ENCODE results near the gene DBNDD2.
A peak's percentile ranks its signal among the peaks of the same experiment; 100 is the strongest.

DBNDD2 gene

DNA sequence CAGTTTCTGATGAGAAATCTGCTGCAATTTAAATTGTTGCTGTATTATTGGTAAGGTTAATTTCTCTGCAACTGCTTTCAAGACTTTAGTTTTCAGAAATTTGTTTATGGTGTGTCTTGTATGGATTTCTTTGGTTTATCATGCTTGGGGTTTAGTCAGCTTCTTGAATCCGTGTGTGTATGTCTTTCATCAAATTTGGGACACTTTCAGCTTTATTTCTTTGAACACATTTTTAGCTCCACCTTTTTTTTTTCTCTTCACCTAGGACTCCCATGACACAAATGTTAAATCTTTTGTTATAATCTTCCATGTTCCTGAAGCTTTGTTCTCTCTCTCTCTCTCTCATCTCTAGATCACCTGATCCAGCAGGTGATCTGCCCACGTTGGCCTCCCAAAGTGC is 16.5 kb upstream of the DBNDD2 start:
- Histone ChIP-seq H3K4me1 (ENCODE audit: control insufficient read depth, insufficient read depth, low read length) (no peaks in the 10 kb centered on the region), H3K4me2 (ENCODE audit: low read length) (no peak overlapping the region), H3K4me3 (ENCODE audit: low read length) (no peak overlapping the region), H3K36me3 (ENCODE audit: insufficient read depth, low read length) (no peaks in the 10 kb centered on the region), H3K9me3 (replicated peaks; ENCODE audit: low read length) (no peaks in the 10 kb centered on the region), H3K27me3 (ENCODE audit: control insufficient read depth, insufficient read depth, low read length) (no peaks in the 10 kb centered on the region), H3K9ac (ENCODE audit: low read depth, low read length) (no peak overlapping the region)

DNA sequence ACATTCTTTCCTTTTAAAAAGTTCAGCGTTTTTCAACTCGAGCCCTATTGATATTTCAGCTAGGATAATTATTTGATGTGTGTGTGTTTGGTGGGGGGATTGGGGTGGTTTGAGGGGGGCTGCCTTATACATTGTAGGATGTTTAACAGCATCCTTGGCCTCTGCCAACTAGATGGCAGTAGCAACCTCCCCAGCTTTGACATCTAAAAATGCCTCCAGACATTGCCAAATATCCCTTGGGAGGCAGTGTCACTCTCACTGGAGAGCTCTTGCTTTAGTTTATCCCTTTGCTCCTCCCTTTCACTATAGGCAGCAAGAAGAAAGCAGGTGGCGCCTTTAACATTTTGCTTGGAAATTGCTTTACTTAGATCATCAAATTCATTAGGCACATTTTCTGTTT is 15.4 kb upstream of the DBNDD2 start:
- Histone ChIP-seq H3K27me3 (ENCODE audit: control insufficient read depth, insufficient read depth, low read length) (no peaks in the 10 kb centered on the region), H3K4me1 (ENCODE audit: control insufficient read depth, insufficient read depth, low read length) (no peaks in the 10 kb centered on the region), H3K4me3 (ENCODE audit: low read length) (no peak overlapping the region), H3K9ac (ENCODE audit: low read depth, low read length) (no peak overlapping the region), H3K4me2 (ENCODE audit: low read length) (no peak overlapping the region), H3K9me3 (replicated peaks; ENCODE audit: low read length) (no peaks in the 10 kb centered on the region), H3K36me3 (ENCODE audit: insufficient read depth, low read length) (no peaks in the 10 kb centered on the region)

DNA sequence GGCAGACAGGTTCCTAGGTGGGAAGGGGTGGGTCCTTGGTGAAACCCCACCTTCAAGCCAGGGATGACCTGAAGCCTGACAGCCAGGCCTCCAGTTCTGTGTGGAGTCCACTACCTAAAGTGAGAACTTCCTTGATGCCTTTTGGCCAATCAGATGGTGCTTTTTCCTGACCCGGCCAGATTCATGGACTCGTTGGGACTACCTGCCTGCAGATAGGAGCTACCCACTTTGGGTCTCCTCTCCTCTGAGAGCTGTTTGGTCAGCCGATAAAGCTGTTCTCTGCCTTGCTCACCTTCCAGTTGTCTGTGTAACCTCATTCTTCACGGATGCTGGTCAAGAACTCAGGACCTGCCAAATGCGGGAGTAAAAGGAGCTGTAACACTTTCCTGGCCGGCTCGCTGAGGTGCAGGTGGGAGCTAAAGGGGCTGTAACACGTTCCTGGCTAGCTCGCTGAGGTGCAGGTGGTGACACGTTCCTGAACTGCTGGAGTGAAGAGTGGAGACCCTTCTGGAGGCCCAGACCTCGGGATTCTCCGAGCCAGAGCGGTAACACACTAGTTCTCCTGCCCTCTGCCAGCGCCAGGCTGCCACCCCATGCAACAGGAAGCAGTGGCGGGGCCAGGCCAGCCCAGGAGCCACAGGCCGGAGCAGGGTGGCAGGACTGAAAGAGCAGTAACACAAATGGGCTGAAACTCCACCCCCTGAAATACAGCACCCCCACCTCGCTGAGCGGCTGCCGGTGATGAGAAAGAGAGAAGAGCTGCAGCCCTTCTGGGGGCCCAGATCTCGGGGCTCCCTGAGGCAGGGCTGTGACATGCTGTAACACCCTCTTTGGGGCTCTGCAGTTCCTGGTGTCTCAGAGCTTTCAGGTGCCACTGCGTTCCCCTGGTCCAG is 13.6 kb upstream of the DBNDD2 start:
- no peaks in the 10 kb centered on the region for H3K9me3 ChIP-seq (replicated peaks; ENCODE audit: low read length)
- H3K4me3 ChIP-seq (ENCODE audit: low read length) = no peak overlapping the region
- H3K4me1 ChIP-seq (ENCODE audit: control insufficient read depth, insufficient read depth, low read length) = no peaks in the 10 kb centered on the region
- no peaks in the 10 kb centered on the region for H3K36me3 ChIP-seq (ENCODE audit: insufficient read depth, low read length)
- no peak overlapping the region for H3K9ac ChIP-seq (ENCODE audit: low read depth, low read length)
- no peaks in the 10 kb centered on the region for H3K27me3 ChIP-seq (ENCODE audit: control insufficient read depth, insufficient read depth, low read length)
- no peak overlapping the region for H3K4me2 ChIP-seq (ENCODE audit: low read length)

DNA sequence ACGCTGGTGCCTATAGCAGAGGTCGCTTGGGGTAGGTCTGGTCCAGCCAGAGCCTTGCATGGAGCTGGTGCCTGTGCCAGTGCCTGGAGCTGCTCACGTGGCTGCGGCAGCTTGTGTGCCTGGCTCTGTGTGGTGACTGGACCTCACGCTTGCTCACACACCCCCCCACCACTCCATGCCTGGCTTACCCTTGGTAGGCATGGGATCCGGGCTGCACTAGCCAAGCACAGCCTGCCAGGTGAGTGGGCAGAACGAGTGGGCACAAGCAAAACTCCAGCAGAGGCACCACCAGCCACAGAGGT is 13.0 kb upstream of the DBNDD2 start:
- Histone ChIP-seq H3K9me3 (replicated peaks; ENCODE audit: low read length) (no peaks in the 10 kb centered on the region), H3K27me3 (ENCODE audit: control insufficient read depth, insufficient read depth, low read length) (no peaks in the 10 kb centered on the region), H3K4me2 (ENCODE audit: low read length) (no peak overlapping the region), H3K36me3 (ENCODE audit: insufficient read depth, low read length) (no peaks in the 10 kb centered on the region), H3K9ac (ENCODE audit: low read depth, low read length) (no peak overlapping the region), H3K4me1 (ENCODE audit: control insufficient read depth, insufficient read depth, low read length) (no peaks in the 10 kb centered on the region), H3K4me3 (ENCODE audit: low read length) (no peak overlapping the region)

DNA sequence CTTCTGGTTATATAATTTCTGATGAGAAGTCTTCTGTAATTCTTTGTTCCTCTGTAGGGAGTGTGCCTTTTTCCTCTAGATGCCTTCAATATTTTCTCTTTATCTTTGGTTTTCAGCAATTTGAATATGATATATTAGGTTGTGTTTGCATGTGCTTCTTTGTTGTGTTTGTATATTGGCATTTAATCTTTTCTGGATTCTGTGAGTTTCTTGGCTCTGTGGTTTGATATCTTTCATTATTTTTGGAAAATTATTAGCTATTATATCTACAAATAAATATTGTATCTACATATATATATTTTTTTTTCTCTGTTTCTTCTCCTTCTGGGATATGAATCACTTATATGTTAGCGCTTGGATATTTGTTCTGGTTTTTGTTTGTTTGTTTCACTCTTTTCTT is 9.1 kb upstream of the DBNDD2 start:
- no peaks in the 10 kb centered on the region for H3K4me1 ChIP-seq (ENCODE audit: control insufficient read depth, insufficient read depth, low read length)
- no peak overlapping the region for H3K9ac ChIP-seq (ENCODE audit: low read depth, low read length)
- H3K9me3 ChIP-seq (replicated peaks; ENCODE audit: low read length) = no peaks in the 10 kb centered on the region
- H3K36me3 ChIP-seq (ENCODE audit: insufficient read depth, low read length) = no peaks in the 10 kb centered on the region
- H3K4me3 ChIP-seq (ENCODE audit: low read length) = no peak overlapping the region
- H3K4me2 ChIP-seq (ENCODE audit: low read length) = no peak overlapping the region
- no peaks in the 10 kb centered on the region for H3K27me3 ChIP-seq (ENCODE audit: control insufficient read depth, insufficient read depth, low read length)

DNA sequence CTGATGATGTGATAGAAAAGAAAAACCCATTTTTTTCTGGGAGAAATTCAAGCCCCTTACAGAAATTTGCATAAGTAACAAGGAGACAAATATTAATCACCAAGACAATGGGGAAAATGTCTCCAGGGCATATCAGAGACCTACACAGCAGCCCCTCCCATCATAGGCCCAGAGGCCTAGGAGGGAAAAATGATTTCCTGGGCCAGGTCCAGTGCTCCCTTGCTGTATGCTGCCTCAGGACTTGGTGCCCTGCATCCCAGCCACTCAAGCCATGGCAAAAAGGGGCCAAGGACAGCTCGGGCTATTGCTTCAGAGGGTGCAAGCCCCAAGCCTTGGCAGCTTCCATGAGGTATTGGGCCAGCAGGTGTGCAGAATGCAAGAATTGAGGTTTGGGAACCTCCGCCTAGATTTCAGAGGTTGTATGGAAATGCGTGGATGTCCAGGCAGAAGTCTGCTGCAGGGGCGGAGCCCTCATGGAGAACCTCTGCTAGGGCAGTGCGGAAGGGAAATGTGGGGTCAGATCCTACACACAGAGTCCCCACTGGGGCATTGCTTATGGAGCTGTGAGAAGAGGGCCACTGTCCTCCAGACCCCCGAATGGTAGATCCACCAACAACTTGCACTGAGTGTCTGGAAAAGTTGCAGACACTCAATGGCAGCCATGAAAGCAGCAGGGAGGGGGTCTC is 7.6 kb upstream of the DBNDD2 start:
- H3K4me1 ChIP-seq (ENCODE audit: control insufficient read depth, insufficient read depth, low read length) = peaks cover 2% of the 10 kb centered on the region
- H3K9me3 ChIP-seq (replicated peaks; ENCODE audit: low read length) = no peaks in the 10 kb centered on the region
- H3K4me3 ChIP-seq (ENCODE audit: low read length) = no peak overlapping the region
- H3K9ac ChIP-seq (ENCODE audit: low read depth, low read length) = no peak overlapping the region
- H3K4me2 ChIP-seq (ENCODE audit: low read length) = no peak overlapping the region
- H3K27me3 ChIP-seq (ENCODE audit: control insufficient read depth, insufficient read depth, low read length) = peaks cover 11% of the 10 kb centered on the region
- H3K36me3 ChIP-seq (ENCODE audit: insufficient read depth, low read length) = no peaks in the 10 kb centered on the region

DNA sequence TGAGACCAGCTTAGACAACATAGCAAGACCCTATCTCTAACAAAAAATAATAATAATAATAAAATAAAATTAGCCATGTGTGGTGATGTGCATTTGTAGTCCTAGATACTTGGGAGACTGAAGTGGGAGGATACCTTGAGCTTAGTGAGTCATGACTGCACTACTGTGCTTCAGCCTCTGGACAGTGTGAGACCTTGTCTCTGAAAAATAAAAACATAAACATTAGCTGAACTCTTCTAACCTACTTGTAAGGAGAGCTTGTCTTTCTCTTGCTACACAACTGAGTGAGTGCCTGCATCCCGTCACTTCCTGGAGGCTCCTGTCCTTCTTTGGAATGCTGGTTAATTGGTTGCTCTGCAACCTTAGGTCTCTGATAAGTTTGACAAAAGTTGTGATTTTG is 5.1 kb upstream of the DBNDD2 start:
- no peaks in the 10 kb centered on the region for H3K36me3 ChIP-seq (ENCODE audit: insufficient read depth, low read length)
- peaks cover 18% of the 10 kb centered on the region for H3K27me3 ChIP-seq (ENCODE audit: control insufficient read depth, insufficient read depth, low read length)
- no peak overlapping the region for H3K4me3 ChIP-seq (ENCODE audit: low read length)
- H3K4me2 ChIP-seq (ENCODE audit: low read length) = no peak overlapping the region
- H3K9ac ChIP-seq (ENCODE audit: low read depth, low read length) = no peak overlapping the region
- H3K4me1 ChIP-seq (ENCODE audit: control insufficient read depth, insufficient read depth, low read length) = peaks cover 17% of the 10 kb centered on the region
- no peaks in the 10 kb centered on the region for H3K9me3 ChIP-seq (replicated peaks; ENCODE audit: low read length)

DNA sequence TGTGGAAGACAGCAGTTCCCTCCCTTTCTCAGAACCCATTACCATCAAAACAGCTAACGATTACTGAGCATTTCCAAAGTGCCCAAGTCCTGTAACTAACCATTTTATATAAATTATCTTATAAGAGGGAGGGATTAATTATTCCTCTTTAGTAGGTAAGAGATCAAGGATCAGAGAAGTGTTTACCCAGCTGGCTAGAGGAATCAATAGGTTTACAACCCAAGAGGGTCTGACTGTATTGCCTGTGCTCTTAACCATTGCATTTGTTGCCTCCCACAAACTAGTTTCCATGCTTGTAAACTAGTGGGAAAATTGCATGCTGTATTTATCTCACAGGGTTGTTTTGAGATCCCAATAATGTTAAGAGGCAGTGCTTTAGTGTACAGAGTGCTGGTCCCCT is 3.7 kb upstream of the DBNDD2 start:
- no peaks in the 10 kb centered on the region for H3K9me3 ChIP-seq (replicated peaks; ENCODE audit: low read length)
- no peaks in the 10 kb centered on the region for H3K36me3 ChIP-seq (ENCODE audit: insufficient read depth, low read length)
- no peak overlapping the region for H3K4me2 ChIP-seq (ENCODE audit: low read length)
- H3K4me3 ChIP-seq (ENCODE audit: low read length) = no peak overlapping the region
- peaks cover 17% of the 10 kb centered on the region for H3K4me1 ChIP-seq (ENCODE audit: control insufficient read depth, insufficient read depth, low read length)
- peaks cover 18% of the 10 kb centered on the region for H3K27me3 ChIP-seq (ENCODE audit: control insufficient read depth, insufficient read depth, low read length)
- H3K9ac ChIP-seq (ENCODE audit: low read depth, low read length) = no peak overlapping the region

DNA sequence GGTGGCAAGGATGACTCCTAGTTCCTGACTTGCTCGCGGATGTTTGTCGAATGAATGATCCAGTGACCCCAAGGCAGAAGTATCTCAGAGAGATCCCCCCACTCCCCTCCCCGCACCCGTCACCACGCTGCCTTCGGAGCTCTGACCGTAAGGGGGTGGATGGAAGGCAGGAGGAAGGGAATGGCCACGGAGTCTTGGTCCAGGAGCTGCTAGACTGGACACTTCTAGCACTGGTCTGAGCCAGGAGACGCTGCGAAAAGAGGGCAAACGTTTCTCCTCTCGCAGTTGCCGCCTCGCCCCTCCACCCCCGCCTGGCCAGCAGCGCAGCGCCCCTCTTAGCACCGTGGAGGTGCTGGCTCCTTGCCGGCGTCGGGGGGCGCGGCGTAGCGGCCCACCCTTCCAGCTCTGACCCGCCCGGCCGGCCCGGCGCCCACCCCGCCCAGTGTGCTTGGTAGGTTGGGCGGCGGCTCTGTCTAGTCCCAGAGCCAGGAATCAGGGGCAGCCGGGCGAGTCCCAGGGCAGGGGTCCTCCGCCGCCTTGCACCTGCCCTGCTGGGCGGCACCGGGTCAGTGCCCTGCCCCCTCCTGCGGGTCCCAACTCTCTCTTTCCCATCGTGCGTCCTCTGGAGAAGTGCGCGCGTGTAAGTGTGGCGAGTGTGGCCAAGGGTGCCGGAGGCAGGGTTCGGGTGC is 2.4 kb upstream of the DBNDD2 start:
- peak overlapping the region; percentile 66 for H3K9ac ChIP-seq (ENCODE audit: low read depth, low read length)

DNA sequence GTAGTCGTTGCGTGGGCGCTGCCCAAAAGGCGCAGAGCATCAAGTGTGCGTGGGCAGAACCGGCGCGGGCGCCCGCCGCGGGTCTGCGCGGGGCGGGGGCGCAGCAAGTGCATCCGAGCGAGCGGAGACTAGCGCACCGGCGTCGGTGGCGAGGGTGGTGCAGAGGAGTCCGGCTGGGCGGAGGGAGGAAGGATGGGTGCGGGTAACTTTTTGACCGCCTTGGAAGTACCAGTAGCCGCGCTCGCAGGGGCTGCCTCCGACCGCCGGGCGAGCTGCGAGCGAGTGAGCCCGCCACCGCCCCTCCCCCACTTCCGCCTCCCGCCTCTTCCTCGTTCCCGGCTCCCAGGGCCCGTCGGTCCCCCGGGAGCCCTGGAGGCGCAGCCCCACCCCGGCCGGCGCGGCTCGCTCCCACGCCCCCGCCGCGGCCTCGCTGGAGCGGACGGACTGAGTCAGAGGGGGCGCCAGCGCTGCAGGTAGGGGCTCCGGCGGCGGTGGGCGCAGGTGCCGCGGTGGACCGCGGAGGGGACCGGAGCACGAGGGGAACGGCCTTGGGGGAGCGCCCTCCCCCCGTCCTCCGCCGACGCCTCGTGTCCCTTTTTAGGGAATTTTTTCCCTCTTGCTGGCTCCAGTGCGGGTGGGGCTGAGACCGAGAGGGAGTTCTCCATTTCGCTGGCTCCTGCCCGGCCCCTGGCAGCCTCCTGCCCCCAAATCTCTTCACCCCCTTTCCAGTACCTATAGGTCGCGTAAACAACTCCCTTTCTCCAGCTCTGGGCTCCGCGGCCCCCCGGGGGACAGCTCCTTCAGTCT is 1.6 kb upstream of the DBNDD2 start:
- Histone ChIP-seq H3K4me2 (ENCODE audit: low read length) (peak overlapping the region; percentile 100), H3K4me3 (ENCODE audit: low read length) (peak overlapping the region; percentile 84), H3K9me3 (replicated peaks; ENCODE audit: low read length) (no peaks in the 10 kb centered on the region), H3K27me3 (ENCODE audit: control insufficient read depth, insufficient read depth, low read length) (peaks cover 18% of the 10 kb centered on the region), H3K36me3 (ENCODE audit: insufficient read depth, low read length) (no peaks in the 10 kb centered on the region), H3K9ac (ENCODE audit: low read depth, low read length) (peak overlapping the region; percentile 66), H3K4me1 (ENCODE audit: control insufficient read depth, insufficient read depth, low read length) (peaks cover 17% of the 10 kb centered on the region)

More for the DNA sequence above, 2.4 kb upstream of the DBNDD2 start:
- Histone ChIP-seq H3K4me2 (ENCODE audit: low read length) (peak overlapping the region; percentile 100), H3K4me1 (ENCODE audit: control insufficient read depth, insufficient read depth, low read length) (peaks cover 17% of the 10 kb centered on the region), H3K4me3 (ENCODE audit: low read length) (peak overlapping the region; percentile 84), H3K27me3 (ENCODE audit: control insufficient read depth, insufficient read depth, low read length) (peaks cover 18% of the 10 kb centered on the region), H3K9me3 (replicated peaks; ENCODE audit: low read length) (no peaks in the 10 kb centered on the region), H3K36me3 (ENCODE audit: insufficient read depth, low read length) (no peaks in the 10 kb centered on the region)
